Epidermal melanocyte (primary cell): ENCODE measurements around the gene PSMC1.

Experiments used
- DNase-seq: peaks from one replicate; pipeline ENCODE4 v3.0.0; 2011; ENCODE audit warnings: low spot score; ENCODE audit not compliant: insufficient read length

The PSMC1 gene

DNA sequence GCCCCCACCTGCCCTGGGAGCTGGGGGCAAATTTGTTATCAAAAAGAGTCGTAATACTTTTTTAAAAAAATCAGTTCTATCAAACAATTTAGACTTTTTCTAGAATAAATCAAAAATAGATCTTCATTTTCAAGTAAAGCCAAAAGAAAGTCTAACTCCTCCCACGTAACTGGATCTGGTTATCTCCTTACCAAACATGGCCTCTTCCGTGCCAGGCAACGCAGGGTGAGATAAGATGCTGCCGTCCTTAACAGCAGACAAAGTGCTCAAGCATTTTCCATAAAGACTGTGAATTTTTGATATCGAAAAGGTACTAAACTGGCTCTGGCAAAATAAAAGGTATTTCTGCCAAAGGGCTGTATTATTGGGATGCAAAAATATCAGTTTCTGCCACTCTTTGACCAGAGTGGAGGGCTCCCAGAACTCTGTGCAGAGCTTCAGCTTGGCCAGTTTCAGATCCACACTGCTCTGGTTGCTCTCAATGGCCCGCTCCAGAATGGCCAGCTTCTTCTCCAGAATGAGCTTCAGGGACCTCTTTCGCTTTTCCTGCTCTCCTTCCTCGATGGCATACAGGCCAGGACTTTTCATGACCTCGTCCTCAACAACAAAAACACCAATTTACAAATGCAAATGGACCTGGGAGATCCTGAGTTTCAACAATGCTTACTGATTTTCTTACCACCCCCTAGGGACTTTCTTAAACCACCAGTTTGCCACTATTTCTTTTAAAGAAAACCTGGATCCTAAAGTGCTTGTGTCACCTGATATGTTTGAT is 46.4 kb downstream of the PSMC1 start:
- DNase-seq = no peak

- DNase-seq = no peak
Measured at GRCh38 chr14:90303473-90303872, 47.1 kb downstream of the PSMC1 start.

GRCh38 chr14:90304502-90304901 is 48.1 kb downstream of the PSMC1 start:
- DNase-seq = no peak

GRCh38 chr14:90305176-90305601 is 48.8 kb downstream of the PSMC1 start:
- no peak for DNase-seq

DNA sequence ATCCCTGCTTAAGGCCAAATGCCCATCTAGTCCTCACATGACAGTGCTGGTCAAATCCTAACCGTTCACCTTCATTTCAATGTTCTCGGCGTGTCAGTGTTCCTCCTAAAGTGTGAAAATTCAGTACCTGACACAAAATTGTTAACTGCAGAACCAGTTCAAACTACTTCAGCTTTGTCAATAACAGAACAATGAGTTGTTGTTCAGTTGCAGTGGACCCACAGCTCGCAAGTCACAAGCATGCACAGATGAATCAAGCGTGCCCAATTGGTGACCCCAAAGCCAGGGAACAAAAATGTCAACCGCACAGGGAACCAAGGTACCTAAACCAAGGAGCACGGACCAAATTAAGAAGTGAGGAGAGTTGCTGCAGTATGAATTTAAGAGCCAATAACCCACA is 52.2 kb downstream of the PSMC1 start:
- no peak for DNase-seq

DNA sequence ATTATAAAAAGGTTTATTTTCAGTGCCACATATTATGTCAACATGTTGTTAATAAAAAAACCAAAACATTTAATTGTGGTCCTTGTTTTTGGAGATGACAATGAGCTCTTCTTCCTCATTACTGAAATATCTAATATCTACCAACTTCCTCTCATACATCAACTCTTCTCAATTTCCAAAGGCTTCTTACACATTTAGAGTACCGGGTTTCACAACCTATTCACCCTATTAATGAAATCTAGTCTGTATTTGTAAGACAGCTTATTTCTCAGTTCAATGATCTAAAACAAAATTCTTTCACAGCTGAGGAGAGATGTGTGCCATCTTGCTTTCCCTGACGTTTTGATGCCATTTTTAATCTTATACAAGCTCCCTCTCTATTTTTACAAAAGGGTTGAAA is 60.9 kb downstream of the PSMC1 start:
- DNase-seq = no peak

GRCh38 chr14:90318016-90318415 is 61.7 kb downstream of the PSMC1 start:
- DNase-seq = no peak

GRCh38 chr14:90319173-90319572 is 62.8 kb downstream of the PSMC1 start:
- no peak for DNase-seq

- DNase-seq = no peak
Measured at GRCh38 chr14:90319634-90320541, 63.5 kb downstream of the PSMC1 start.

- no peak for DNase-seq
Measured at GRCh38 chr14:90321891-90322290, 65.5 kb downstream of the PSMC1 start.
